BLaER1 treated with 17β-estradiol and CSF1 and Interleukin-3, amounts not matched to agents 10 nM and 100 nM (cell line): ENCODE data around the gene PHLDA1.
A peak's percentile ranks its signal among the peaks of the same experiment; 100 is the strongest.

ENCODE experiments used
- H3K27ac ChIP-seq, 11 experiments: shearing (Covaris generic); formaldehyde crosslinking; 2 replicates each; pipeline ENCODE4 v1.8.1; 2022
- H3K27me3 ChIP-seq, 11 experiments: shearing (Covaris generic); formaldehyde crosslinking; 2 replicates each; pipeline ENCODE4 v1.8.1; 2022
- H3K36me3 ChIP-seq, 11 experiments: shearing (Covaris generic); formaldehyde crosslinking; 2 replicates each; pipeline ENCODE4 v1.8.1; 2022
- H3K4me1 ChIP-seq, 10 experiments: shearing (Covaris generic); formaldehyde crosslinking; 2 replicates each; pipeline ENCODE4 v1.8.1; 2022
- H3K4me2 ChIP-seq, 11 experiments: shearing (Covaris generic); formaldehyde crosslinking; 2 replicates each; pipeline ENCODE4 v1.8.1; 2022
- H3K4me3 ChIP-seq, 10 experiments: shearing (Covaris generic); formaldehyde crosslinking; 2 replicates each; pipeline ENCODE4 v1.8.1; 2022
- H3K9ac ChIP-seq, 11 experiments: shearing (Covaris generic); formaldehyde crosslinking; 2 replicates each; pipeline ENCODE4 v1.8.1; 2022
- H3K9me3 ChIP-seq, 11 experiments: shearing (Covaris generic); formaldehyde crosslinking; replicated peaks in 1 of 11; 2 replicates each; pipeline ENCODE4 v1.8.1; 2022
- H4K20me1 ChIP-seq, 11 experiments: shearing (Covaris generic); formaldehyde crosslinking; 2 replicates each; pipeline ENCODE4 v1.8.1; 2022
- Cebpa-rat ChIP-seq, 11 experiments: shearing (Covaris generic); IDR thresholded peaks; 2 replicates each; pipeline ENCODE4 v1.8.1; 2022

PHLDA1 gene

DNA sequence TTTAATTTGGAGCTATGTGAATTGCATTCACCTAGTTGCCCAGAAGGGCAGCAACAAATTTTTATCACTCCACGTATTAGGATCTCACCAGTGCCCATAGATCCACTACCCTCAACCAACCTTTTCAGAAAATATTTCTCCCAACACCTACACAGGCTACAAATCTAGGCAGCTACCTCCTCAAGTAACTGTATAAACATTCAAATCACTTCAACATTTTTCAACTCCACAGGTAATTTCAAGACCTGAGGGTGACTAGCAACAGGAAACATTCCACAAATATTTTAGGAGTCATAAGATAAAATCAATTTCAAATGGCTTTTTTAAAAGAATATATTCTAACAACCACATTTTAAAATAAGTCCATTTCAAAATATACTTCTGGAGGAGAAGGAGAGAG is 12.9 kb downstream of the PHLDA1 start:
- Histone ChIP-seq H3K9ac (no peak overlapping the region), H3K4me2 (no peak overlapping the region), H3K27me3 (no peaks in the 10 kb centered on the region), H4K20me1 (no peaks in the 10 kb centered on the region), H3K27ac (peak overlapping the region in 1 of 11 experiments; percentile 2; a peak in 1 of 22 replicates), H3K9me3 (no peaks in the 10 kb centered on the region), H3K4me3 (no peak overlapping the region), H3K36me3 (no peaks in the 10 kb centered on the region), H3K4me1 (peaks cover 14 to 27% (median 20%) of the 10 kb centered on the region in 10 experiments)
- TF ChIP-seq Cebpa-rat (IDR thresholded peaks at IDR 0.05), result no peak

DNA sequence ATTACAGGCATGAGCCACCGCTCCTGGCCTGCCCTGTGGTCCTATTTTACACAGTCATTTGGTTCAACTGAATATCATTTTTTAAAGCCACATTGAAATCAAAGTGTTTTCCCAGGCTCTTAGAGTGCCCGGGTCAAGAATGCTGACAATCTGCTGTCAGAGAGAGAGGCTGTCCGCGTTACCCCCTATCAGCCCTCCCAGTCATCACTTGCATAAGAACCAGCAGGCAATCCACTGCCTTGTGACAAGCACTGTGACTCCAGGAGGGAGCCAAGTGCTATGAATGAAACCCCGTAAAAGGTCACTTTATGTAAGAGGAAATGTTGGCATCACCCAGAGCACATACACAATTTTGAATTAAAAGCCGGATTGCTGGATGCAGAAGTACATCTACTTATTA is 13.5 kb downstream of the PHLDA1 start:
- H3K4me2 ChIP-seq, result no peak overlapping the region
- H3K27ac ChIP-seq, result peak overlapping the region in 2 of 11 experiments; percentile 2 to 38; a peak in 1 of 22 replicates
- TF ChIP-seq Cebpa-rat (IDR thresholded peaks at IDR 0.05), result no peak
- no peaks in the 10 kb centered on the region for H3K36me3 ChIP-seq
- H3K4me3 ChIP-seq, result no peak overlapping the region
- H3K9ac ChIP-seq, result no peak overlapping the region
- H3K4me1 ChIP-seq, result peaks cover 14 to 27% (median 20%) of the 10 kb centered on the region in 10 experiments
- H3K27me3 ChIP-seq, result no peaks in the 10 kb centered on the region
- H3K9me3 ChIP-seq, result no peaks in the 10 kb centered on the region
- no peaks in the 10 kb centered on the region for H4K20me1 ChIP-seq

DNA sequence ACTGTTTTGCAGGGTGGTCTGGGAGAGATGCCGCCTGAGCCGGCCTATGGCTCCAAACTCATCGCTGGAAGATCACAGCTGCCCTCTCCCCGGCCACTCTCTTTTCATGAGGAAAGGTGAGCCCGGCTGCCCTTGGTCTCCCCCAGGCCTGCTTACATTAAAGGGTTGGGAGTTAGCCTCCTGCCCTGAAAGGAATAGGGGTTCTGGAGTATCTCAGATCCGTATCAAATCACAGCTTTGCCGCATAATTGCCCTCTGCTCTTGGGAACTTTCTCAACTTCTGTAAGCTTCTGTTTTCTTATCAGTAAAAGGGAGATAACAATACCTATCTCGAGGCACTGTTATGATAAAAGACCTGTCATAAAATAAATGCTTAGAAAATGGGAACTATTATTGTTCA is 17.6 kb downstream of the PHLDA1 start:
- TF ChIP-seq Cebpa-rat (IDR thresholded peaks at IDR 0.05), result no peak
- H3K27ac ChIP-seq, result no peak overlapping the region

GRCh38 chr12:76013603-76014002 is 18.0 kb downstream of the PHLDA1 start:
- no peak overlapping the region for H3K27ac ChIP-seq
- H4K20me1 ChIP-seq, result no peaks in the 10 kb centered on the region
- H3K4me1 ChIP-seq, result no peaks in the 10 kb centered on the region; a peak in 1 of 20 replicates
- H3K36me3 ChIP-seq, result no peaks in the 10 kb centered on the region
- no peak overlapping the region for H3K4me3 ChIP-seq
- no peak overlapping the region for H3K4me2 ChIP-seq
- TF ChIP-seq Cebpa-rat (IDR thresholded peaks at IDR 0.05), result no peak
- H3K9me3 ChIP-seq, result no peaks in the 10 kb centered on the region
- H3K9ac ChIP-seq, result no peak overlapping the region
- no peaks in the 10 kb centered on the region for H3K27me3 ChIP-seq

More for the DNA sequence above, 17.6 kb downstream of the PHLDA1 start:
- Histone ChIP-seq H3K4me3 (no peak overlapping the region), H3K4me2 (no peak overlapping the region), H3K27me3 (no peaks in the 10 kb centered on the region), H4K20me1 (no peaks in the 10 kb centered on the region), H3K36me3 (no peaks in the 10 kb centered on the region), H3K9ac (no peak overlapping the region), H3K4me1 (no peaks in the 10 kb centered on the region; a peak in 1 of 20 replicates), H3K9me3 (no peaks in the 10 kb centered on the region)

- no peaks in the 10 kb centered on the region for H3K4me1 ChIP-seq
- no peaks in the 10 kb centered on the region for H3K27me3 ChIP-seq
Observed at GRCh38 chr12:76012644-76013043, 18.9 kb downstream of the PHLDA1 start.

GRCh38 chr12:76010732-76011458 is 20.7 kb downstream of the PHLDA1 start:
- H3K4me3 ChIP-seq, result no peak overlapping the region
- H3K36me3 ChIP-seq, result no peaks in the 10 kb centered on the region
- H3K9ac ChIP-seq, result no peak overlapping the region
- H3K27me3 ChIP-seq, result no peaks in the 10 kb centered on the region
- H3K27ac ChIP-seq, result no peak overlapping the region
- H3K4me1 ChIP-seq, result no peaks in the 10 kb centered on the region
- TF ChIP-seq Cebpa-rat (IDR thresholded peaks at IDR 0.05), result no peak
- H4K20me1 ChIP-seq, result no peaks in the 10 kb centered on the region
- no peak overlapping the region for H3K4me2 ChIP-seq
- no peaks in the 10 kb centered on the region for H3K9me3 ChIP-seq

More at GRCh38 chr12:76012644-76013043, 18.9 kb downstream of the PHLDA1 start:
- TF ChIP-seq Cebpa-rat (IDR thresholded peaks at IDR 0.05), result no peak
- Histone ChIP-seq H3K27ac (no peak overlapping the region), H3K4me3 (no peak overlapping the region), H3K36me3 (no peaks in the 10 kb centered on the region), H4K20me1 (no peaks in the 10 kb centered on the region), H3K9ac (no peak overlapping the region), H3K9me3 (no peaks in the 10 kb centered on the region), H3K4me2 (no peak overlapping the region)

GRCh38 chr12:76008428-76008827 is 23.1 kb downstream of the PHLDA1 start:
- H4K20me1 ChIP-seq, result no peaks in the 10 kb centered on the region
- no peak for TF ChIP-seq Cebpa-rat (IDR thresholded peaks at IDR 0.05)
- no peaks in the 10 kb centered on the region for H3K4me1 ChIP-seq

GRCh38 chr12:76007640-76008039 is 23.9 kb downstream of the PHLDA1 start:
- TF ChIP-seq Cebpa-rat (IDR thresholded peaks at IDR 0.05), result no peak
- Histone ChIP-seq H3K27me3 (no peaks in the 10 kb centered on the region), H4K20me1 (no peaks in the 10 kb centered on the region), H3K9ac (no peak overlapping the region), H3K9me3 (peaks cover 0 to 11% (median 5%) of the 10 kb centered on the region in 11 experiments; a peak in 13 of 22 replicates), H3K4me3 (no peak overlapping the region), H3K27ac (no peak overlapping the region), H3K4me2 (no peak overlapping the region), H3K4me1 (no peaks in the 10 kb centered on the region), H3K36me3 (no peaks in the 10 kb centered on the region)

More at GRCh38 chr12:76008428-76008827, 23.1 kb downstream of the PHLDA1 start:
- Histone ChIP-seq H3K36me3 (no peaks in the 10 kb centered on the region), H3K9me3 (peaks cover 0 to 11% (median 5%) of the 10 kb centered on the region in 11 experiments; a peak in 13 of 22 replicates), H3K27me3 (no peaks in the 10 kb centered on the region), H3K4me3 (no peak overlapping the region), H3K9ac (no peak overlapping the region), H3K4me2 (no peak overlapping the region), H3K27ac (no peak overlapping the region)

DNA sequence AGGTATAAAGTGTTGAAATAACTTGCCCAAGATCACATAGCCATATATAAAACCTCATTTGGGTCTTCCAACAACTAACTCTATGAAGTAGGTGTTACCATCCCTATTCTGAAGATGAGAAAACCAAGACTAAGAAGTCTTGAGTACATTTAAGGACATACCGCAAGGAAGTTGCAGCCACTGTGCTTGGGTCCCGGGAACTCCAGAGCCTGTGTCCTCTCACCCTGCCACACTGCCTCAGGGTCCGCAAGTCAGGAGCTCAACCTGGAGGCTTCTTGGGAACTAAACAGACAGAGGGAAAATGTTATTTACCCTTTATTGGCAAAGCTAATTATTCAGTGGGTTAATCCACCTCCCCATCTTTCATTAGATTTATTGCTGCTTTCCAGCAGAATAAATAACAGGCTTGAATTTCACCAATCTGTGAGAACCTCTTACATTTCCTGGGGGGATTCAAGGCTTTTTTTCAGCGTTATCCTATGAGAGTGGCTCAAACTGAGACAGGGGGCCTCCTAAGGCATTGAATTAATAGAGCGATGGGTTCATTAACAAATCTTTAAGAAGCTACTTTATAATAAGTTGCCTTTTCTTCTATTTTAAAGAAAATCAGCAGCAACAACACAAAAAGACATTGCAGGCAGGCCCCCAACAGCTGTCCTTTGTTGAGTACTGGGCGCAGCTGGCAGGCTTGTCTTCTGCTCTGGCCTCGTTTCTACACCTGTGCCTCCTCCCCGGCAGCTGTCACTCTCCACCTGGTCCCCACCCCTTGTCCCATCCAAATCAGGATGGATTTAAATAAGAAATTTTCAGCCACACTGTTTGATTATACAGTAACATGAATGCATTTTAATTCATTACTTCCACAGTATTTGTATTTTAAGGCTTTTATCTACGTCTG is 25.3 kb downstream of the PHLDA1 start:
- Histone ChIP-seq H3K4me1 (no peaks in the 10 kb centered on the region), H3K9ac (no peak overlapping the region), H3K4me3 (no peak overlapping the region), H4K20me1 (no peaks in the 10 kb centered on the region), H3K4me2 (no peak overlapping the region), H3K27me3 (no peaks in the 10 kb centered on the region), H3K9me3 (peaks cover 0 to 11% (median 5%) of the 10 kb centered on the region in 11 experiments; a peak in 13 of 22 replicates), H3K27ac (no peak overlapping the region), H3K36me3 (no peaks in the 10 kb centered on the region)
- no peak for TF ChIP-seq Cebpa-rat (IDR thresholded peaks at IDR 0.05)
